ENCODE measurements around the gene PRTG. TPM values are rescaled to one million over a fixed set of nuclear protein-coding genes. Genes with fewer than 3 reads are reported as not detected.

The PRTG gene
- total RNA-seq, 1 experiment from 2014 or later, result 11.4 TPM

- intact Hi-C loops (cut with micrococcal nuclease; ENCODE audit: unreplicated experiment) (no loop called here), in situ Hi-C loops (cut with HindIII; ENCODE audit: low pct_unique_long_range_greater_than_20kb, low sequenced_read_pairs) (no loop called here)
- Histone ChIP-seq H3K36me3 (ENCODE audit: control insufficient read depth, insufficient read depth, low read length) (no peaks in the 10 kb centered on the region), H3K9me3 (ENCODE audit: control insufficient read depth, insufficient read depth, low read depth, low read length) (no peaks in the 10 kb centered on the region), H3K27me3 (ENCODE audit: control insufficient read depth, insufficient read depth, low read length) (no peaks in the 10 kb centered on the region), H3K4me1 (ENCODE audit: control insufficient read depth, insufficient read depth, low read length) (peaks cover 3% of the 10 kb centered on the region; the same call in 1 of the 2 replicates), H3K27ac (ENCODE audit: low read length) (peak overlapping the region; percentile 29; the same call in 1 of the 2 replicates), H3K4me3 (ENCODE audit: low read depth in 2 of 2, low read length in 2 of 2) (peak overlapping the region in 1 of 2 experiments; percentile 29; a peak in 2 of 4 replicates)
- ChIA-PET CTCF (interaction anchor here (0.9 kb wide), 1 partner anchor 192 kb away, joined by 3 read pairs; no protein-coding TSS in a partner anchor), POLR2A (interaction anchor here (0.6 kb wide), 2 partner anchors 190 to 314 kb away, joined by 3 to 7 read pairs; no protein-coding TSS in a partner anchor)
- peak; percentile 94 for DNase-seq (ENCODE audit: low read depth, low spot score)
- BruUV-seq (replicated peaks), result TSS peak; percentile 18
- peak; percentile 98 for ATAC-seq
- TF ChIP-seq, protein P1, sequence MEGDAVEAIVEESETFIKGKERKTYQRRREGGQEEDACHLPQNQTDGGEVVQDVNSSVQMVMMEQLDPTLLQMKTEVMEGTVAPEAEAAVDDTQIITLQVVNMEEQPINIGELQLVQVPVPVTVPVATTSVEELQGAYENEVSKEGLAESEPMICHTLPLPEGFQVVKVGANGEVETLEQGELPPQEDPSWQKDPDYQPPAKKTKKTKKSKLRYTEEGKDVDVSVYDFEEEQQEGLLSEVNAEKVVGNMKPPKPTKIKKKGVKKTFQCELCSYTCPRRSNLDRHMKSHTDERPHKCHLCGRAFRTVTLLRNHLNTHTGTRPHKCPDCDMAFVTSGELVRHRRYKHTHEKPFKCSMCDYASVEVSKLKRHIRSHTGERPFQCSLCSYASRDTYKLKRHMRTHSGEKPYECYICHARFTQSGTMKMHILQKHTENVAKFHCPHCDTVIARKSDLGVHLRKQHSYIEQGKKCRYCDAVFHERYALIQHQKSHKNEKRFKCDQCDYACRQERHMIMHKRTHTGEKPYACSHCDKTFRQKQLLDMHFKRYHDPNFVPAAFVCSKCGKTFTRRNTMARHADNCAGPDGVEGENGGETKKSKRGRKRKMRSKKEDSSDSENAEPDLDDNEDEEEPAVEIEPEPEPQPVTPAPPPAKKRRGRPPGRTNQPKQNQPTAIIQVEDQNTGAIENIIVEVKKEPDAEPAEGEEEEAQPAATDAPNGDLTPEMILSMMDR (IDR thresholded peaks at IDR 0.05), result no peak
- TF ChIP-seq POLR2AphosphoS5 (IDR thresholded peaks at IDR 0.05; ENCODE audit: low read depth, low read length), result no peak
- TF ChIP-seq SIN3A (IDR thresholded peaks at IDR 0.05; ENCODE audit: borderline replicate concordance, insufficient read depth, low read depth, low read length), result no peak
- TF ChIP-seq, protein P2, sequence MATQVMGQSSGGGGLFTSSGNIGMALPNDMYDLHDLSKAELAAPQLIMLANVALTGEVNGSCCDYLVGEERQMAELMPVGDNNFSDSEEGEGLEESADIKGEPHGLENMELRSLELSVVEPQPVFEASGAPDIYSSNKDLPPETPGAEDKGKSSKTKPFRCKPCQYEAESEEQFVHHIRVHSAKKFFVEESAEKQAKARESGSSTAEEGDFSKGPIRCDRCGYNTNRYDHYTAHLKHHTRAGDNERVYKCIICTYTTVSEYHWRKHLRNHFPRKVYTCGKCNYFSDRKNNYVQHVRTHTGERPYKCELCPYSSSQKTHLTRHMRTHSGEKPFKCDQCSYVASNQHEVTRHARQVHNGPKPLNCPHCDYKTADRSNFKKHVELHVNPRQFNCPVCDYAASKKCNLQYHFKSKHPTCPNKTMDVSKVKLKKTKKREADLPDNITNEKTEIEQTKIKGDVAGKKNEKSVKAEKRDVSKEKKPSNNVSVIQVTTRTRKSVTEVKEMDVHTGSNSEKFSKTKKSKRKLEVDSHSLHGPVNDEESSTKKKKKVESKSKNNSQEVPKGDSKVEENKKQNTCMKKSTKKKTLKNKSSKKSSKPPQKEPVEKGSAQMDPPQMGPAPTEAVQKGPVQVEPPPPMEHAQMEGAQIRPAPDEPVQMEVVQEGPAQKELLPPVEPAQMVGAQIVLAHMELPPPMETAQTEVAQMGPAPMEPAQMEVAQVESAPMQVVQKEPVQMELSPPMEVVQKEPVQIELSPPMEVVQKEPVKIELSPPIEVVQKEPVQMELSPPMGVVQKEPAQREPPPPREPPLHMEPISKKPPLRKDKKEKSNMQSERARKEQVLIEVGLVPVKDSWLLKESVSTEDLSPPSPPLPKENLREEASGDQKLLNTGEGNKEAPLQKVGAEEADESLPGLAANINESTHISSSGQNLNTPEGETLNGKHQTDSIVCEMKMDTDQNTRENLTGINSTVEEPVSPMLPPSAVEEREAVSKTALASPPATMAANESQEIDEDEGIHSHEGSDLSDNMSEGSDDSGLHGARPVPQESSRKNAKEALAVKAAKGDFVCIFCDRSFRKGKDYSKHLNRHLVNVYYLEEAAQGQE (IDR thresholded peaks at IDR 0.05; ENCODE audit: insufficient read depth in 1 of 2, low read depth in 2 of 2, low read length in 1 of 2), result no peak
- no peak for TF ChIP-seq TCF7L2 (IDR thresholded peaks at IDR 0.05; ENCODE audit: low read depth, low read length)
Observed at GRCh38 chr15:55627730-55628368, 115.1 kb downstream of the PRTG start.

- POLR2A ChIA-PET, result no interaction called here
- Histone ChIP-seq H3K27ac (ENCODE audit: low read length) (no peak overlapping the region), H3K36me3 (ENCODE audit: control insufficient read depth, insufficient read depth, low read length) (no peaks in the 10 kb centered on the region; the same call in 1 of the 2 replicates), H3K27me3 (ENCODE audit: control insufficient read depth, insufficient read depth, low read length) (no peaks in the 10 kb centered on the region), H3K4me3 (ENCODE audit: low read depth in 2 of 2, low read length in 2 of 2) (no peak overlapping the region), H3K4me1 (ENCODE audit: control insufficient read depth, insufficient read depth, low read length) (no peaks in the 10 kb centered on the region), H3K9me3 (ENCODE audit: control insufficient read depth, insufficient read depth, low read depth, low read length) (no peaks in the 10 kb centered on the region)
- TF ChIP-seq SIN3A (IDR thresholded peaks at IDR 0.05; ENCODE audit: borderline replicate concordance, insufficient read depth, low read depth, low read length) (no peak), POLR2AphosphoS5 (IDR thresholded peaks at IDR 0.05; ENCODE audit: low read depth, low read length) (no peak), TCF7L2 (IDR thresholded peaks at IDR 0.05; ENCODE audit: low read depth, low read length) (no peak)
- TF ChIP-seq, protein P2 (IDR thresholded peaks at IDR 0.05; ENCODE audit: insufficient read depth in 1 of 2, low read depth in 2 of 2, low read length in 1 of 2), result no peak
- TF ChIP-seq, protein P1 (IDR thresholded peaks at IDR 0.05), result no peak
- CTCF ChIA-PET, result no interaction called here
- no TSS peak for BruUV-seq (replicated peaks)
- DNase-seq (ENCODE audit: low read depth, low spot score) (no peak), ATAC-seq (no peak)
- in situ Hi-C loops (cut with HindIII; ENCODE audit: low pct_unique_long_range_greater_than_20kb, low sequenced_read_pairs), result no loop called here
- intact Hi-C loops (cut with micrococcal nuclease; ENCODE audit: unreplicated experiment), result no loop called here
Observed at GRCh38 chr15:55619783-55620182, 123.2 kb downstream of the PRTG start.
